Measurements from ENCODE around the gene AOPEP.

Gene AOPEP

GRCh38 chr9:95077766-95078370 lies 351.4 kb downstream of the AOPEP start:
- Histone ChIP-seq H3K9ac (ENCODE audit: low read depth in 1 of 2, low read length in 2 of 2) (no peak overlapping the region), H3K36me3 (ENCODE audit: control insufficient read depth in 1 of 2, insufficient read depth in 2 of 2, low read length in 2 of 2) (peaks cover 14 to 29% of the 10 kb centered on the region in 2 donors)

DNA sequence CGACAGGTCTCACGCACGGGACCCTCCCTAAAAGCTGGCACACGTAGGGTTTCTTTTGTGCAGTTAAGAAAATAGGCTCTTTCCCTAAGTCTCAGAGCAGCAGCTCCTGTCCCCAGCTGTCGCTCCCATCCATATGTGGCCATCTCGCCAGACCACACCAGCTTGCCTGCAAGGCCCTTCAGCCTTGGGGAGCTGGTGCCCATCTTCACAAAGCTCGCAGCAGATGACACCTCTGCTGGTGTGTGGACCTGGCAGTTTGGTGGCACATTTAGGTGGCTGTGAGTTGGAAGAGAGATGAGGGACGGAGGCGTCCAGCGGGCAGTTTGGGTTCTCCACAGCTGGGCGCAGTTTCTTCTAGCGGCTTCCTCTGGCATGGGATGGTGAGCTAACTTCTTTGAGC lies 352.0 kb downstream of the AOPEP start:
- Histone ChIP-seq H3K9ac (ENCODE audit: low read depth in 1 of 2, low read length in 2 of 2) (peak overlapping the region in 1 of 2 donors; percentile 26), H3K4me3 (ENCODE audit: low read depth in 1 of 2, low read length in 2 of 2) (no peak overlapping the region), H3K36me3 (ENCODE audit: control insufficient read depth in 1 of 2, insufficient read depth in 2 of 2, low read length in 2 of 2) (peaks cover 20 to 35% of the 10 kb centered on the region in 2 donors), H3K4me1 (ENCODE audit: control insufficient read depth in 1 of 2, insufficient read depth in 2 of 2, low read length in 2 of 2) (peaks cover 62 to 66% of the 10 kb centered on the region in 2 donors), H3K27me3 (ENCODE audit: control insufficient read depth in 1 of 2, insufficient read depth in 2 of 2, low read length in 2 of 2) (no peaks in the 10 kb centered on the region), H3K27ac (ENCODE audit: low read depth, low read length) (no peak overlapping the region), H3K9me3 (ENCODE audit: control insufficient read depth in 1 of 2, low read length in 2 of 2) (no peaks in the 10 kb centered on the region)

More at GRCh38 chr9:95077766-95078370, 351.4 kb downstream of the AOPEP start:
- Histone ChIP-seq H3K4me1 (ENCODE audit: control insufficient read depth in 1 of 2, insufficient read depth in 2 of 2, low read length in 2 of 2) (peaks cover 60 to 62% of the 10 kb centered on the region in 2 donors), H3K9me3 (ENCODE audit: control insufficient read depth in 1 of 2, low read length in 2 of 2) (no peaks in the 10 kb centered on the region), H3K27me3 (ENCODE audit: control insufficient read depth in 1 of 2, insufficient read depth in 2 of 2, low read length in 2 of 2) (no peaks in the 10 kb centered on the region), H3K27ac (ENCODE audit: low read depth, low read length) (no peak overlapping the region), H3K4me3 (ENCODE audit: low read depth in 1 of 2, low read length in 2 of 2) (no peak overlapping the region)

DNA sequence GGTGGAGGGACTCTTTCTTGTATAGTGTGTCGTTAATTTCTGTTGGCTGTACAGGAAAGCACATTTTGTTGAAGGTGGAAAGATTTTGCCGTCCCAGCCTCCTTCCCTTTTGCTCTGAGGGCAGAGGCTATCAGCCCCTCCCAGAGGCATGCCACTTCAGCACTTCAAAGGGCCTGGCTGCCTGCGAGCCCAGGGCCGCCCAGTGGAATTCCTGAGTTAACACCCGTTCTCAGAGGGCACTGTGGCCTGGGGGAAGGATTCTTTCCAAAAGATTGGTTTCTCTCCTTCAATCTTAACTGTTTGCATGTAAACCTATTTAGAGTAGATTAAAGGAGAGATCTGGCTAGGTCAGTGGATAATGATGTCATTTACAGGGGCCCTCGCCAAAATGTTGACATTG lies 352.4 kb downstream of the AOPEP start:
- Histone ChIP-seq H3K4me3 (ENCODE audit: low read depth in 1 of 2, low read length in 2 of 2) (no peak overlapping the region), H3K9ac (ENCODE audit: low read depth in 1 of 2, low read length in 2 of 2) (peak overlapping the region in 1 of 2 donors; percentile 26), H3K4me1 (ENCODE audit: control insufficient read depth in 1 of 2, insufficient read depth in 2 of 2, low read length in 2 of 2) (peaks cover 59 to 67% of the 10 kb centered on the region in 2 donors), H3K27ac (ENCODE audit: low read depth, low read length) (no peak overlapping the region), H3K9me3 (ENCODE audit: control insufficient read depth in 1 of 2, low read length in 2 of 2) (no peaks in the 10 kb centered on the region), H3K36me3 (ENCODE audit: control insufficient read depth in 1 of 2, insufficient read depth in 2 of 2, low read length in 2 of 2) (peaks cover 23 to 38% of the 10 kb centered on the region in 2 donors), H3K27me3 (ENCODE audit: control insufficient read depth in 1 of 2, insufficient read depth in 2 of 2, low read length in 2 of 2) (no peaks in the 10 kb centered on the region)

DNA sequence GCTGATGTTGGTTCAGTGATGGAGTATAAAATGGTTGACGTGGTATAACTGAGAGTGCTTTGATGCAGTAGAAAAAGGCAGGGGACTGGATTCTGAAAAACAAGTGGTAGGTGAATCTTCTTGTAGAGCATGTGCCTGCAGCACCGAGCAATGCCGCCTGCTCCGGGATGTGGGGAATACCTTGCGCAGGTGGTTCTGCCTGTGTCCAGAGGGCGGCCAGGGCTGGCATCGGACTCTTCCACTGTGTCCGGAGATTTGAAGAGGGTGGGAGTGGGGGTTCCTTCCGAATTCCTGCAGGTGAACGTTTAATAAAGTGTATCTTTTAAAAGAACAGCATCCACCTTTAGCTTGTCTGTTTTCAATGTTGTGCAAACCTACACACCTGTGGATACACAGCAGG lies 353.0 kb downstream of the AOPEP start:
- Histone ChIP-seq H3K36me3 (ENCODE audit: control insufficient read depth in 1 of 2, insufficient read depth in 2 of 2, low read length in 2 of 2) (peaks cover 23 to 42% of the 10 kb centered on the region in 2 donors), H3K27ac (ENCODE audit: low read depth, low read length) (no peak overlapping the region), H3K4me1 (ENCODE audit: control insufficient read depth in 1 of 2, insufficient read depth in 2 of 2, low read length in 2 of 2) (peaks cover 54 to 61% of the 10 kb centered on the region in 2 donors), H3K4me3 (ENCODE audit: low read depth in 1 of 2, low read length in 2 of 2) (no peak overlapping the region), H3K27me3 (ENCODE audit: control insufficient read depth in 1 of 2, insufficient read depth in 2 of 2, low read length in 2 of 2) (no peaks in the 10 kb centered on the region), H3K9me3 (ENCODE audit: control insufficient read depth in 1 of 2, low read length in 2 of 2) (no peaks in the 10 kb centered on the region), H3K9ac (ENCODE audit: low read depth in 1 of 2, low read length in 2 of 2) (no peak overlapping the region)

DNA sequence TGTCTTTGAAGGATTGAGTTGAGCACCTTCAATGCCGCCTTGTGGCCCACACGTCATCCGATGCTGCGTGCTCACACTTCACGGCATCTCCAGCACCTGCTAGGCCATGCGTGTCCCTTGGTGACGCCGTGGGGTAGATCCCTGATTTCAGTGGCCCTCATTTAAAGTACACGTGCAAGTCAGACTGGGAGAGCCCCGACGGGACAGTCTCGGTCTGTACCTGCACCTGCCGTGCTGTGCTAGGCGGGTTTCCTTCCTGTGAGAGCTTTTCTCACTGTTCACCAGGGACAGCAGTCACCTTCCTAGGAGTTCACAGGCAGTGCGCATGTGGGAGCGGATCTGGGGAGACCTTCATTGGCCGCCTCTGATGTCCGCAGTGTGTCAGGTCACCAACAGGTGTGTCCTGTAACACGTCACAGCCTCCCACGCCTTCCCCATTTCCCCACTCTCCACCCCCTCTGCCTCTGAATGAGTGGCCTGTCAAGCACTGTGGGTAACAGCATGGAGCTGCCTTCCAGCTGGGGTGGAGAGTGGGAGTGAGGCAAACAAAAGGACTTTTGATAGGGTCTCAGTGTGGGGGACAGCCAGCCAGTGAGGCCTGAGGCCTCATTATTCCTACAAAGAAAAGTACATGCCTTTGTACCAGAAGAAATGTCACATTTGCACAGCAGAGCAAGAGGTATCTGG lies 354.6 kb downstream of the AOPEP start:
- Histone ChIP-seq H3K4me1 (ENCODE audit: control insufficient read depth in 1 of 2, insufficient read depth in 2 of 2, low read length in 2 of 2) (peaks cover 38 to 52% of the 10 kb centered on the region in 2 donors), H3K27ac (ENCODE audit: low read depth, low read length) (no peak overlapping the region), H3K9ac (ENCODE audit: low read depth in 1 of 2, low read length in 2 of 2) (no peak overlapping the region), H3K9me3 (ENCODE audit: control insufficient read depth in 1 of 2, low read length in 2 of 2) (no peaks in the 10 kb centered on the region), H3K4me3 (ENCODE audit: low read depth in 1 of 2, low read length in 2 of 2) (no peak overlapping the region), H3K36me3 (ENCODE audit: control insufficient read depth in 1 of 2, insufficient read depth in 2 of 2, low read length in 2 of 2) (peaks cover 25 to 54% of the 10 kb centered on the region in 2 donors), H3K27me3 (ENCODE audit: control insufficient read depth in 1 of 2, insufficient read depth in 2 of 2, low read length in 2 of 2) (no peaks in the 10 kb centered on the region)

GRCh38 chr9:95081998-95082397 lies 355.5 kb downstream of the AOPEP start:
- Histone ChIP-seq H3K9ac (ENCODE audit: low read depth in 1 of 2, low read length in 2 of 2) (no peak overlapping the region), H3K36me3 (ENCODE audit: control insufficient read depth in 1 of 2, insufficient read depth in 2 of 2, low read length in 2 of 2) (peaks cover 31 to 62% of the 10 kb centered on the region in 2 donors), H3K27me3 (ENCODE audit: control insufficient read depth in 1 of 2, insufficient read depth in 2 of 2, low read length in 2 of 2) (no peaks in the 10 kb centered on the region), H3K4me3 (ENCODE audit: low read depth in 1 of 2, low read length in 2 of 2) (no peak overlapping the region), H3K9me3 (ENCODE audit: control insufficient read depth in 1 of 2, low read length in 2 of 2) (no peaks in the 10 kb centered on the region), H3K27ac (ENCODE audit: low read depth, low read length) (no peak overlapping the region), H3K4me1 (ENCODE audit: control insufficient read depth in 1 of 2, insufficient read depth in 2 of 2, low read length in 2 of 2) (peaks cover 30 to 43% of the 10 kb centered on the region in 2 donors)

GRCh38 chr9:95082401-95083084 lies 356.0 kb downstream of the AOPEP start:
- H3K4me1 ChIP-seq (ENCODE audit: control insufficient read depth in 1 of 2, insufficient read depth in 2 of 2, low read length in 2 of 2): peaks cover 25 to 37% of the 10 kb centered on the region in 2 donors
- no peak overlapping the region for H3K4me3 ChIP-seq (ENCODE audit: low read depth in 1 of 2, low read length in 2 of 2)
- no peak overlapping the region for H3K27ac ChIP-seq (ENCODE audit: low read depth, low read length)
- H3K9ac ChIP-seq (ENCODE audit: low read depth in 1 of 2, low read length in 2 of 2): no peak overlapping the region
- no peaks in the 10 kb centered on the region for H3K9me3 ChIP-seq (ENCODE audit: control insufficient read depth in 1 of 2, low read length in 2 of 2)
- no peaks in the 10 kb centered on the region for H3K27me3 ChIP-seq (ENCODE audit: control insufficient read depth in 1 of 2, insufficient read depth in 2 of 2, low read length in 2 of 2)
- peaks cover 31 to 62% of the 10 kb centered on the region in 2 donors for H3K36me3 ChIP-seq (ENCODE audit: control insufficient read depth in 1 of 2, insufficient read depth in 2 of 2, low read length in 2 of 2)

DNA sequence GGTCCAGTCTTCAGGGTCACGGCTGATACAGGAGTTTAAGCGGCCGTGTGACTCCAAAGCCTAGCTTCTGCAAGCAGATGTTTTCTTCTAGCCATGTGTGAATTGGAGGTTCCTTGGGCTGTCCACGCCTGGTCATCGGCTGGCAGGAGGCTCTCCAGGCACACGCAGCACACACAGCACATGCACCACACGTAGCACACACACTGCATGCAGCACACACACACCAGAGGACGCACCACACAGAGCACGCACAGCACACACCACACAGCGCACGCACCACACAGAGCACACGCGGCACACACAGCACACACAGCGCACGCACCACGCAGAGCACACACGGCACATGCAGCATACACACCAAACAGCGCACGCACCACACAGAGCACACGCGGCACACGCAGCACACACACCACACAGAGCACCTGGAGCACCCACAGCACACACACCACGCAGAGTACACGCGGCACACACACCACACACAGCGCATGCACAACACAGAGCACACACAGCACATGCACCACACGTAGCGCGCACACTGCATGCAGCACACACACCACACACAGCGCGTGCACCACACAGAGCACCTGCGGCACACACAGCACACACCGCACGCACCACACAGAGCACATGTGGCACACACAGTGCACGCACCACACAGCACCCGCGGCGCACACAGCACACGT lies 356.7 kb downstream of the AOPEP start:
- H3K36me3 ChIP-seq (ENCODE audit: control insufficient read depth in 1 of 2, insufficient read depth in 2 of 2, low read length in 2 of 2): peaks cover 33 to 66% of the 10 kb centered on the region in 2 donors
- H3K9me3 ChIP-seq (ENCODE audit: control insufficient read depth in 1 of 2, low read length in 2 of 2): no peaks in the 10 kb centered on the region
- H3K27me3 ChIP-seq (ENCODE audit: control insufficient read depth in 1 of 2, insufficient read depth in 2 of 2, low read length in 2 of 2): no peaks in the 10 kb centered on the region
- H3K4me3 ChIP-seq (ENCODE audit: low read depth in 1 of 2, low read length in 2 of 2): no peak overlapping the region
- peaks cover 21 to 33% of the 10 kb centered on the region in 2 donors for H3K4me1 ChIP-seq (ENCODE audit: control insufficient read depth in 1 of 2, insufficient read depth in 2 of 2, low read length in 2 of 2)
- no peak overlapping the region for H3K27ac ChIP-seq (ENCODE audit: low read depth, low read length)
- peak overlapping the region in 1 of 2 donors; percentile 18 for H3K9ac ChIP-seq (ENCODE audit: low read depth in 1 of 2, low read length in 2 of 2)

DNA sequence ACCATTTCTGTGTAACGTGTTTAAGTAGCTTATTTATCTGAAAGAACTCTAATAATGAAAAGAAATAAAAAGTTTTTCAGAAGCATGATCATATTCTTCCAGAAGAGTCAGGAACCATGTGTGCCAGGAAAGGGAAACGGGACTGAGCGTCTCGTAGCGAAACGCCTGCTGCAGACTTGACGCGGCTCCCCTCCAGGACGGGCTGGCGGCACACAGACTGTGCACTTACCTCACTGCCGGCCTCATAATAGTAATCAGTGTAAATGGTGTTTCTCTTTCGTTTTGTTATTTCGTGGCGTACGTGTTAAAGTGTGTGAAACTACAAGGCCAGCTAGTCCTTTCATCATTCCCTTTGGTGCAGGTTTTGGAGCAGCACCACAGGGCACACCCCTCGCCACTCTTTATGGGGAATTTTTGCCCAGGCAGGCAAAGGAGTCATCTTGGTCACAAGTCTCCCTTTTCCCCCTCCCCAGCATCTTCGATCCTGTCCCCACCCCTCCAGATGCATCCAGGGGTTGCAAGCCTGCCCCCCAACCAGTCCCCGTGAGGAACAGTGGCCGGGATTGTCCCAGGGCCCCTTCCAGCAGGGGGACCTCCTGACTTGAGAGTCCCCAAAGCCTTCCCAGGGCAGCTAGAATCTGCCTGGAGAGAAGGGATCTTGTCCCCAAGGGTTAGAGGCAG lies 357.9 kb downstream of the AOPEP start:
- Histone ChIP-seq H3K4me3 (ENCODE audit: low read depth in 1 of 2, low read length in 2 of 2) (no peak overlapping the region), H3K27ac (ENCODE audit: low read depth, low read length) (no peak overlapping the region), H3K36me3 (ENCODE audit: control insufficient read depth in 1 of 2, insufficient read depth in 2 of 2, low read length in 2 of 2) (peaks cover 33 to 66% of the 10 kb centered on the region in 2 donors), H3K4me1 (ENCODE audit: control insufficient read depth in 1 of 2, insufficient read depth in 2 of 2, low read length in 2 of 2) (peaks cover 12 to 21% of the 10 kb centered on the region in 2 donors), H3K9ac (ENCODE audit: low read depth in 1 of 2, low read length in 2 of 2) (no peak overlapping the region), H3K9me3 (ENCODE audit: control insufficient read depth in 1 of 2, low read length in 2 of 2) (no peaks in the 10 kb centered on the region), H3K27me3 (ENCODE audit: control insufficient read depth in 1 of 2, insufficient read depth in 2 of 2, low read length in 2 of 2) (no peaks in the 10 kb centered on the region)
